HUES6 (cell line): ENCODE results near the gene CFL2.

ENCODE experiments used
- H3K27ac ChIP-seq: 2 replicates; pipeline ENCODE4 v1.7.0; 2013; ENCODE audit warnings: low read depth, mild to moderate bottlenecking, low read length, inconsistent platforms
- H3K27me3 ChIP-seq: 2 replicates; pipeline ENCODE4 v1.6.1; 2013; ENCODE audit warnings: low read length; ENCODE audit not compliant: control insufficient read depth, insufficient read depth
- H3K36me3 ChIP-seq: 2 replicates; pipeline ENCODE4 v1.6.1; 2013; ENCODE audit warnings: low read length; ENCODE audit not compliant: control insufficient read depth, insufficient read depth
- H3K4me1 ChIP-seq: 2 replicates; pipeline ENCODE4 v1.6.1; 2013; ENCODE audit warnings: low read length; ENCODE audit not compliant: control insufficient read depth, insufficient read depth
- H3K4me3 ChIP-seq: 2 replicates; pipeline ENCODE4 v1.5.1; 2013; ENCODE audit warnings: low read depth, low read length
- H3K9ac ChIP-seq: one replicate; pipeline ENCODE4 v1.6.1; 2013; ENCODE audit warnings: mild to moderate bottlenecking, low read length
- H3K9me3 ChIP-seq: 2 replicates; pipeline ENCODE4 v1.6.1; 2013; ENCODE audit warnings: low read depth, low read length; ENCODE audit not compliant: control insufficient read depth, insufficient read depth

CFL2 gene

GRCh38 chr14:34668111-34668510, 46.3 kb downstream of the CFL2 start:
- H3K36me3 ChIP-seq: no peaks in the 10 kb centered on the region
- H3K9ac ChIP-seq: no peak overlapping the region
- no peaks in the 10 kb centered on the region for H3K4me1 ChIP-seq
- H3K4me3 ChIP-seq: no peak overlapping the region
- no peak overlapping the region for H3K27ac ChIP-seq
- no peaks in the 10 kb centered on the region for H3K9me3 ChIP-seq
- no peaks in the 10 kb centered on the region for H3K27me3 ChIP-seq

GRCh38 chr14:34667007-34667406, 47.4 kb downstream of the CFL2 start:
- Histone ChIP-seq H3K27ac (no peak overlapping the region), H3K4me3 (no peak overlapping the region), H3K36me3 (no peaks in the 10 kb centered on the region), H3K4me1 (no peaks in the 10 kb centered on the region), H3K27me3 (no peaks in the 10 kb centered on the region), H3K9me3 (no peaks in the 10 kb centered on the region), H3K9ac (no peak overlapping the region)

GRCh38 chr14:34665785-34666435, 48.5 kb downstream of the CFL2 start:
- no peak overlapping the region for H3K27ac ChIP-seq
- H3K9ac ChIP-seq: no peak overlapping the region

GRCh38 chr14:34662561-34663088, 51.8 kb downstream of the CFL2 start:
- Histone ChIP-seq H3K27me3 (no peaks in the 10 kb centered on the region), H3K9ac (no peak overlapping the region), H3K9me3 (no peaks in the 10 kb centered on the region), H3K4me1 (no peaks in the 10 kb centered on the region), H3K4me3 (no peak overlapping the region), H3K36me3 (no peaks in the 10 kb centered on the region), H3K27ac (no peak overlapping the region)

More at GRCh38 chr14:34665785-34666435, 48.5 kb downstream of the CFL2 start:
- Histone ChIP-seq H3K4me1 (no peaks in the 10 kb centered on the region), H3K9me3 (no peaks in the 10 kb centered on the region), H3K27me3 (no peaks in the 10 kb centered on the region), H3K36me3 (no peaks in the 10 kb centered on the region), H3K4me3 (no peak overlapping the region)

- Histone ChIP-seq H3K27ac (no peak overlapping the region), H3K27me3 (no peaks in the 10 kb centered on the region), H3K9me3 (no peaks in the 10 kb centered on the region), H3K4me1 (no peaks in the 10 kb centered on the region), H3K36me3 (no peaks in the 10 kb centered on the region), H3K9ac (no peak overlapping the region), H3K4me3 (no peak overlapping the region)
Measured at GRCh38 chr14:34660796-34661195, 53.6 kb downstream of the CFL2 start.
